Measurements from ENCODE around the gene SEC14L1.

The SEC14L1 gene

GRCh38 chr17:77184474-77184873 is 43.7 kb downstream of the SEC14L1 start:
- no peak overlapping the region for H3K4me3 ChIP-seq (ENCODE audit: low read depth, low read length)
- TF ChIP-seq CTCF (IDR thresholded peaks at IDR 0.05; ENCODE audit: low read depth, low read length, missing control alignments) = no peak
- DNase-seq (ENCODE audit: low read depth) = no peak

- DNase-seq (ENCODE audit: low read depth) = no peak
- H3K4me3 ChIP-seq (ENCODE audit: low read depth, low read length) = no peak overlapping the region
- TF ChIP-seq CTCF (IDR thresholded peaks at IDR 0.05; ENCODE audit: low read depth, low read length, missing control alignments) = no peak
Observed at GRCh38 chr17:77185137-77185536, 44.4 kb downstream of the SEC14L1 start.

- no peak for DNase-seq (ENCODE audit: low read depth)
- no peak for TF ChIP-seq CTCF (IDR thresholded peaks at IDR 0.05; ENCODE audit: low read depth, low read length, missing control alignments)
- no peak overlapping the region for H3K4me3 ChIP-seq (ENCODE audit: low read depth, low read length)
Observed at GRCh38 chr17:77186141-77186604, 45.4 kb downstream of the SEC14L1 start.

- no peak for TF ChIP-seq CTCF (IDR thresholded peaks at IDR 0.05; ENCODE audit: low read depth, low read length, missing control alignments)
Observed at GRCh38 chr17:77188084-77189066, 47.6 kb downstream of the SEC14L1 start.

GRCh38 chr17:77189148-77189547 is 48.4 kb downstream of the SEC14L1 start:
- TF ChIP-seq CTCF (IDR thresholded peaks at IDR 0.05; ENCODE audit: low read depth, low read length, missing control alignments) = no peak
- H3K4me3 ChIP-seq (ENCODE audit: low read depth, low read length) = no peak overlapping the region
- DNase-seq (ENCODE audit: low read depth) = peak; percentile 54

More at GRCh38 chr17:77188084-77189066, 47.6 kb downstream of the SEC14L1 start:
- H3K4me3 ChIP-seq (ENCODE audit: low read depth, low read length) = no peak overlapping the region; the same call in 1 of the 2 replicates
- DNase-seq (ENCODE audit: low read depth) = no peak

GRCh38 chr17:77190576-77190975 is 49.8 kb downstream of the SEC14L1 start:
- DNase-seq (ENCODE audit: low read depth) = no peak
- TF ChIP-seq CTCF (IDR thresholded peaks at IDR 0.05; ENCODE audit: low read depth, low read length, missing control alignments) = no peak
- H3K4me3 ChIP-seq (ENCODE audit: low read depth, low read length) = no peak overlapping the region

Data from GM12864 (cell line).